GM18517 (cell line): ENCODE measurements around the gene COL4A2.

Experiments
- ATAC-seq: cut with Tn5 transposase; IDR thresholded peaks from one replicate; pipeline ENCODE4 v1.9.1; 2021; ENCODE audit warnings: mild to moderate bottlenecking, moderate library complexity; ENCODE audit not compliant: unreplicated experiment

Gene COL4A2

DNA sequence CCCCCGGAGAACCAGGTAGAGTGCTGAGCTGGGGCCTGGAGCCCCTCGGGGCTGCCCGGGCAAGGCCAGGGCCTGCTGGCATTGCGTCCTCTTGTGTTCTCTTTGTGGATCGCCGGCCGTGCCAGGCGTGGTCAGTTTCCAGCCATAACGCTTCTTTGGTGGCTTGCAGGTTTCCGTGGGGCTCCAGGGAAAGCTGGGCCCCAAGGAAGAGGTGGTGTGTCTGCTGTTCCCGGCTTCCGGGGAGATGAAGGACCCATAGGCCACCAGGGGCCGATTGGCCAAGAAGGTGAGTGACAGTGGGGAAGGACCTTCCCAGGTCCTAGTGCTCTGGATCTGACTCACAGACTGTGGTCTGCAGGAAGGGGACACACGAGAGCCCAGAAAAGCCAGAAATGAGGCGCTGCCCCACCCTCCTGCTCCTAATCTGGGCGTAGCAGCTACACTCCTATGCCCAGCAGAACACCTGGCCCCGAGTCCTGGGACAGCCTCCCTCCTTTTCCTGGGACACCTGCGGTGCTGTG lies 197.0 kb downstream of the COL4A2 start:
- no peak for ATAC-seq

DNA sequence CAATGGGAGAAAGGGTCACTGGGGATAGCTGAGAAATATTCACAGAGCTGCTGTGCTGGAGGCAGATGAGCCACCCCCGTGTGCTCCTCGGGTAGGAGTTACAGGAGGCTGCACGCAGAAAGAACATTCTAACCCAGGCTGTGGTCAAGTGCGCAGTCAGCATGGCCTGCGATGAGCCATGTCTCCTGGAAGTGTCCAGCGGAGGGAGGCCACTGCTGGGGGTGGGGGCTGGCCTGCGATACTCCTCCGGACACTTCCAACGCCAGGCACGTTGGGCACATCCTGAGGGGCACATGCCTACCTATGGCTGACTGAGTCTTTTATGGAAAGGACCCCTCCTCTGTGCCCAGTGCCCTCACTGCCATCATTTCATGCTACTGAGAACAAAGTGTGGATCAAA lies 198.5 kb downstream of the COL4A2 start:
- no peak for ATAC-seq

- no peak for ATAC-seq
These were observed 199.3 kb downstream of the COL4A2 start for GRCh38 chr13:110506396-110506795.

DNA sequence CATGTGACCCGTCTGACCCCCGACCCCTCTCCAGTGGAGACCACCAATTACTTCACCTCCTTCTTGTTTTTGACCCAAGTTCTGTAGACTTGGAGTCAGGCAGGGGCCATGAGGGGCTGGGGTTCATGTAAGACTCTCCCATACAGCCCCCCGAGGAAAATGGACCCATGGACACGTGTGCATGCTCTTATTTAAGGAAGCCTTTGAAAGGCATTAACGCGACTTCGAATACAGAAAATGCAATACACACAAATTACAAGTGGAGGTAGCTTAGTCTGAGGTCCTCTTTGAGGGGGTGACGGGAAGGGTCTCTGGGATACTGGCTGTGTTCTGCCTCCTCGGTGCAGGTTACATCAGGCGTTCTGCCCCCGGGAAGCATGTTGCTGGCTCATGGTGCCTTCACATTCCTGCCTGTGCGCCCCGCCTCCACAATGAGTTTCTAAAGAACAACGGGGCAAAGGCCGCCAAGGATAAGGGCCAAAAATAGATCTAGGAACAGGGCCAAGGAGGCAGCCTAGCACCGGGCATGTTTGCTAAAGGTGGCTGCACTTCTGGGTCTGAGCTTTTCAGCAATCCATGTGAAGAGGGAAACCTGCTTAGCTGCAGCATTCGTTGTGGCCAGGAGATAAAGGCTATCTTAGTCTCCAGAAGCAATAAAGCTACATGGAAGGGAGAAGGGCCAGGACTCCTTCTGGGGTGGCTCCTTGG lies 199.9 kb downstream of the COL4A2 start:
- no peak for ATAC-seq

DNA sequence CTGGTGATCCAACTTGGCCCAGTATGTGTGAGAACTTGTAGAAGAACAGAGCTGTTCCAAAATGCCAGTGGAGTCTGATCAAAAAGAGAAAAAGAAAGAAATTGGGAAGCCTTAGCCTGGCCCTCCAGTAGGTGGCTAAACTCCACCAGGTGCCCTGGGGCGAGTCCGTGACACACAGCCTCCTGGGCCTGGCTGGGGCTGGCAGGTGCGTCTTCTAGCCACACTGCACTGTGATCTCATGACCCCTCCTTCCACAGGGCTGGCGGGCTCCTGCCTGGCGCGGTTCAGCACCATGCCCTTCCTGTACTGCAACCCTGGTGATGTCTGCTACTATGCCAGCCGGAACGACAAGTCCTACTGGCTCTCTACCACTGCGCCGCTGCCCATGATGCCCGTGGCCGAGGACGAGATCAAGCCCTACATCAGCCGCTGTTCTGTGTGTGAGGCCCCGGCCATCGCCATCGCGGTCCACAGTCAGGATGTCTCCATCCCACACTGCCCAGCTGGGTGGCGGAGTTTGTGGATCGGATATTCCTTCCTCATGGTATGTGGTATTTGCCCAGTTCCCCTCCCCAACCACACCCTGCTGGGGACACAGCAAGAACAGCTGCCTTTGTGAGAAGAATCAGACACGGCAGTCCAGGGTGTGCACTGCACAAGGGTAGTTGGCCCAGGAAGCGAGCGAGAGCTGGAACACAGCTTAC lies 200.7 kb downstream of the COL4A2 start:
- ATAC-seq, result no peak

DNA sequence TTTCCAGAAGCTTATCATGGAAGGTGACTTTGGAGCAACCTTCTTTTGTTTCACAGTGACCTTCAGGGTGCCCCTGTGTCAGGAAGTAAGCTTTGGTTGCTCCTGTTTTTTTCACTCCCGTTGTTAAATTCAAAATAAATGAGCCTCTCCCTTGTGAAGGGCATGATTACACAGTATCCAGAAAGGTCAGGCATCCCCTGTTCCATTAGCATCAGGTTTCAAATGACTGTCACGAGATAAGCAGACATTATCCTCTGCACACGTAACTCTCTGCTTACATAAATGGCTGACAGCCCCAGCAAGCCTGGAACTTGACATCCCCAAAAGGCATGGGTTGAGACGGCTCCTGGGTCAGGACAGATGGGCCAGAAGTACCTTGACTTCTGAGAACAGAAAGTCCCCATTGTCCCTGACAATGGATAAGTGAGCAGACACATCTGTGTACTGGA lies 202.4 kb downstream of the COL4A2 start:
- no peak for ATAC-seq

DNA sequence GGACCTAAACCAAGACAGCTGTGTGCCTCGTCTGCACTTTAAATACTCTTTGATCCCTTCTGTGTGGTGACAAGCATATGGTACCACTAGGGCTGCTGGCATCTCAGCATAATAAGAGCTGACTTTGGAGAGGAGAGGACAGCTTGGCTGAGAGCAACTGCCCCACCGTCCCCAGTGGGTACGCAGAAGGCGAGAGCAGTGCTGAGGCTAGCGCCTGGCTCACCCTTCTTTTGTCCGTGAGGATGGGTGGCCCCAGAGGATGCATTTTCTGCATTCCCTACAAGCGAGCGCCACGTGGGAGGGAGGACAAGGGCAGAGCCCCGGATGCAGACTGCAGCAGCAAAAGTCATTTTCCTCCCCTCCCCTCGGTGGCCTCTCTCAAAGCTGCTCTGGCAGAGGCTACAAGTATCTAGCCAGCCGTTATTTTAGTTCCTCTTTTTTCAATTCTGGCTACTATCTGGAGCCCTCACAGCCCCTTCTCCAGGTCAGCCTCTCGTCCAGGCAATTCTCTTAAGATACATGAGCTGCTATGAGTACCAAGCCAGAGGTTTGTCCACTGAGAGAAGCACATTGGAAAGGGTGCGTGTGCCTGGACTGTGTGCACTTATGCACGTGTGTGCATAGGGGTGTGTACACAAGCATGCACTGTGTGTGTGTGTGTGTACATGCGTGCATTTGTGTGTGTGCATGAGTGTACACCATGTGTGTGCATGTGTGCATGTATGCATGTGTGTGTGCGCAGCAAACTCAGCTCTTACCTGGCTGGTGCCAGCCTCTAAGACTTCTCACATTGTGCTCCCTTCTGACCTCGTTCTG lies 203.1 kb downstream of the COL4A2 start:
- peak; percentile 55 for ATAC-seq

- ATAC-seq, result no peak
These were observed 204.6 kb downstream of the COL4A2 start for GRCh38 chr13:110511509-110512181.

GRCh38 chr13:110512198-110512740 lies 205.2 kb downstream of the COL4A2 start:
- ATAC-seq, result no peak

GRCh38 chr13:110516500-110516899 lies 209.4 kb downstream of the COL4A2 start:
- no peak for ATAC-seq

GRCh38 chr13:110517505-110518225 lies 210.6 kb downstream of the COL4A2 start:
- no peak for ATAC-seq

- no peak for ATAC-seq
These were observed 211.1 kb downstream of the COL4A2 start for GRCh38 chr13:110518226-110518525.

- no peak for ATAC-seq
These were observed 211.5 kb downstream of the COL4A2 start for GRCh38 chr13:110518571-110518970.

DNA sequence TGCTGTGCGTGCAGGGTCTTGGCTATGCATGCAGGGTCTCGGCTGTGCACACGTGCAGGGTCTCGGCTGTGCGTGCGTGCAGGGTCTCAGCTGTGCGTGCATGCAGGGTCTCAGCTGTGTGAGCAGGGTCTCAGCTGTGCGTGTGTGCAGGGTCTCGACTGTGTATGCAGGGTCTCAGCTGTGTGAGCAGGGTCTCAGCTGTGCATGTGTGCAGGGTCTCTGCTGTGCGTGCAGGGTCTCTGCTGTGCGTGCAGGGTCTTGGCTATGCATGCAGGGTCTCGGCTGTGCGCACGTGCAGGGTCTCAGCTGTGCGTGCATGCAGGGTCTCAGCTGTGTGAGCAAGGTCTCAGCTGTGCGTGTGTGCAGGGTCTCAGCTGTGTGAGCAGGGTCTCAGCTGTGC lies 212.0 kb downstream of the COL4A2 start:
- ATAC-seq, result no peak

DNA sequence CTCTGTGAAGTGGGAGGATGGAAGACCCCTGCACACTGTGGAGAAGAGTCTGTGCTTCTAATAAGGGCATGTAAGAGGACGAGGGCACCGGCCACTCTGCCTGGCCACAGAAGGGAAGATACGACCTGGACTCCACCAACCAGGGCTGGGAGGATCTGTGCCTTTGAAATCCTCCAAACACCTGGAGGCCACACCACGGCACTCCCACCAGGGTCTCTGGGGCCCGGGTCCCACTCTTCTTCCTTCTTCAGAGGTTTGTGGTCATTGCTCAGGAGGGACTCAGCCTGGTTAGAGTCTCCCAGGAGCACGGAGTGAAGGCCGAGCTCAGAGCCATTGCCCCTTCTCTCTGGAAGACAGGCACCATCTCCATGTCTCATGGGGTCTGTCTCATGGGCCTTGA lies 212.4 kb downstream of the COL4A2 start:
- ATAC-seq, result no peak

DNA sequence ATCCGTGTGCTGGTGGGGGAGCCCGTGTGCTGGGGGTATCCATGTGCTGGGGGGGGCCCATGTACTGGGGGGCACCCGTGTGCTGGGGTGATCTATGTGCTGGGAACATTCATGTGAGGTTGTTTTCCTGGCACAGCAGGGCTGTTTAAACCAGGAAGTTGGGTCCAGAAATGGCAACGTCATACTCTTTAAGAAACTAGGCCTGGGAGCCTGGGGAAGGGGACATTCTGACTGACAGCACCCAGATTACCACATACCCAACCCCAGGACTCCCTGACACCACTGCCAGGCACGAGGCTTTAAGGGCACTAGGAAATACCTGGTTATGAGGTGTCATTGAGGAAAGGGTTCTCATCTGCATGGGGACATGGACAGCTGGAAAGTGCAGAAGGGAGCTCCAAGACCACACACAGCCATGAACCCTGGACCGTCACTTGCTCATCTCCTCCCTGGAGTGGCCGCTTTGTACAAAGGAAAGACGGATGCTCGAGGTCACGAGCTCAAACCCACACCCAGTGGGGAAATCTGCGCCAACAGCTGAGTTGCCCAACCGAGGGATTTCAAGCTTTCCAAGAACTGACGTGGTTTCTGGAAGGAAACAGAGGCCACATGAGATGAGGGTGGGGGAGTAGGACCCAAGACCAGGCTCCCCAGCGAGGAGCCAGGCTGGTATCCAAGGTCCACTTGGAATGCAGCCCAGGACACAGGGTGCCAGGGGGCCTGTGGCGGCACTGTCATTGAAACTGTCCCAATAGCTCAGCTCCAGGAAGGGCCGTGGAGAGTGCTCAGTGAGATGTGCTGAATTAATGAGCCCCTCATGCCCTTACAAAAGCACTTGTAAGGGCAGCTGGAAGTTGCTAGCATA lies 213.6 kb downstream of the COL4A2 start:
- ATAC-seq, result no peak

DNA sequence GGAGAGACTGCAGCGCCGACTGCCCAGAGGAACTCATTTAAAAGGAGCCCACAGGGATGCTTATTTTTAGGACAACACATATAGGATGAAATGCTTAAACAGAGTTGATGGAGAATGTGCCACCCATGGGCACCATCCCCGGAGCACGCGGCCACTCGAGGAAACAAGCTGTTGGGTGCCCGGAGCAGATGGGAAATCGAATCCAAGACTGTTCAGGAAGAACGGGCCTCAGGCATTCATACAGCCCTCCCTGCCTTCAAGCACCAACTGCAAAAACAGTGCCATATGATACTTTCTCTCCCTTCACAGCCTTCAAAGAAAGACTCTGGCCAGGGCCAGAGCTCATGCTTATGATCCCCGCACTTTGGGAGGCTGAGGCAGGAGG lies 214.2 kb downstream of the COL4A2 start:
- no peak for ATAC-seq

- no peak for ATAC-seq
These were observed 214.9 kb downstream of the COL4A2 start for GRCh38 chr13:110521946-110522345.

GRCh38 chr13:110522721-110523120 lies 215.6 kb downstream of the COL4A2 start:
- ATAC-seq, result no peak
